RPMI8226 (cell line): ENCODE measurements around the gene ABTB2.

ENCODE experiments used
- DNase-seq: peaks from one replicate; pipeline ENCODE4 v3.0.0-alpha.2; 2015

The ABTB2 gene

DNA sequence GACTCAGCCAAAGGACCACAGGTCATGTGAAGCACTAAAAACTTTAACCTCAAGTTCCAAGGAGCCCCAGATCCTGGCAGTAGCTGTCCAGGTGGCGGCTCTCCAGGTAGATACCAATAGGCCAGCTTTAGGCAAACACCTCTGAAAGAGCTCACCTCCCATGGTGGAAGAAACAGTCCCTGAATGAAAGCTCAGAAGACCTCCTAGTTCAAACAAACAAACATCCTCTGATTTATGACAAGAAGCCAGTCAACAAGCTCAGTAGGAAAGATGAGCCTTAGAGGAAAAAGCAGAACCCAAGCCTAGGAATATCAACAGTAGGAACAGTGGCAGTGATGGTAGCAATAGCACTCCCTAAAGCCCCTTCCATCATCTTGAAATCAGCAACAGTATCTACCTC, 17.2 kb downstream of the ABTB2 start:
- DNase-seq, result no peak

DNA sequence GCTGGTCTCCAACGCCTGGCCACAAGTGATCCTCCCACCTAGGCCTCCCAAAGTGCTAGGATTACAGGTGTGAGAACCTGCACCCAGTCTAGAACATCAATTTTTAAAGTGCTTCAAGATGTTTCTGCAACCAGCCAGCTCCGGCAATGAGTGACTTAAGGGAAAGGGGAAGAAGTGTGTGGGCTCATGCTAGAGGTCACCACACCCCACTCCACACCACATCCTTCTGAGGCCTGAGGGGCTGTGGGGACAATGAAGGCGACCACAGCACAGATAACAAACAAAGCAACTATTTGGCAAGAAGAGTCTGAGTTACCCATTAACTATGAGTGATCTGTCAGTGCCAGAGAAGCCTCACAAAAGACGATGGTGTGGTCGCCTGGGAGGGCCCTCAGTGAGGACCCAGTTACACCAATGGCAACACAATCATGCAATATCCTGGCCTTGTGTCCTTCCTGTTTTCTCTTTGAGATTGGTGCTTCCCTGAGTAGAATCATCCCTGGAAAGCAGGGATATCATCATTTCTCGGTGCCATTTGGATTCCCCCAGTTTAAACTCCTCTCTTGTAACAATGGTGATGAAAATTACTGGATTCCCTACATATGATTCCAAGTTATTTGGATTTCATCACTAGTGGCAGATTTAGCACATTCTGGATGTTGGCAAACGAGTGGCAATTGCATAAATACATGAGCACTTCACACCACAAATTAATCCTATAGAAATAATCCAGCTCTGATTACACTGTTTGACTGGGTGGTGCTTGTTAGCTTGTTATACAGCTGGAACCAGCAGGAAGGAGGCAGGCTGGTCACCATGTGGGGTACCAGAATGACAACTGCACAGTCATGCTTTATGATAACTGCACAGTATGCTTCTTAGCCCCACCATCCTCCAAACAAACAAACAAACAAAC, 18.4 kb downstream of the ABTB2 start:
- DNase-seq, result no peak

DNA sequence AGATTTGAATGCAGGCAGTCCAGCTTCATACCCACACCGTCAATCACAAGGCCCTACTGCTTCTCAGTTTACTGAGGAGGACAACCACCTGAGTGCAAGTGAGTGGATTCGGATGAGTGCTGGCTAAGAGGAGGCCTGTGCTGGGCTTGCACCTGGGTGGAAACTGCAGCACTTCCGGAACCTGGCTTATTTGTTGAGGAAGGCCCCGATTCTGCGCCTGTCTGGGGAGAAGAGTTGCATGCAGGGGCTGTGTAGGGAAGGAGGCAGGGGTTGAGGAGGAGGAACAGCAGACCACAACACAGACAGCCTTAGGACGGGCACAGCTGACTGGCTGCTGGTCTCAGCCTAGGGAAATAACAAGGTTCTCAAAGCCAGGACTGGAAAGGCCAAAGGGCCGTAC, 20.8 kb downstream of the ABTB2 start:
- no peak for DNase-seq

DNA sequence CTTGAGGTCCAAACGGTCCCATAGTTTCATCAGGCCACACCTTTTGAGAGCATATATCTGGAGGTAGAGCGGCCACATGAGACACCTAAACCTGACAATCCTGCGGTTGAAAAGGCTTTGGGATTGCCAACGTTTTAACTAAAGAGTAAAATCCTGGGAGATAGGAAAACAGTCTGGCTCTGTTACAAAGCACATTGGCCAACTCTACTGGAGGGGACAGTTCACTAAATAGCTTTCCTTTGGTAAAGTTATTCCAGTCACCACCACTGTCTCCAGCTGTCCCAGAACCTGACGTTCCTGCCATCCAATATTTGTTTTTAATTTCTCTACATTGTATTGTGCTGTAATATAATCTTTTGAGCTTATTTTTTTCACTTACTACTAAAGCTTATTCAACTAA, 22.0 kb downstream of the ABTB2 start:
- no peak for DNase-seq

DNA sequence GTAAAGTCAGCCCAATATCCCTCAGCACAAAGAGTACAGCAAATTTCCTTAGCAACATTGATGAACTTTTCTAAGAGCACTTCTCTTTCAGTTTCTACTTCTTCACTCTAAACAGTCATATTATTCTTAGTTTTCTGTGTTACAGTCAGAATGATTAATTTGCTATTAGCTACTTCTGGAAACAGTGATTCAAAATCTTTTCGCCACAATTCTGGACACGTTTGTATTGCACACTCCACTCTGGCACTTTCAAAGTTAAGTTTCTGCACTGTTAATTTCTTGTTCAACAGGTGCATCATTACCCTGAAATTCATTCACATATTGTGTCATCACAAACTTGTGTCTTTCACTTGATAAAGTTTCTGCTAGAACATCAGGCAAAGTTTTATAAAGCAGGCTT, 22.5 kb downstream of the ABTB2 start:
- no peak for DNase-seq

DNA sequence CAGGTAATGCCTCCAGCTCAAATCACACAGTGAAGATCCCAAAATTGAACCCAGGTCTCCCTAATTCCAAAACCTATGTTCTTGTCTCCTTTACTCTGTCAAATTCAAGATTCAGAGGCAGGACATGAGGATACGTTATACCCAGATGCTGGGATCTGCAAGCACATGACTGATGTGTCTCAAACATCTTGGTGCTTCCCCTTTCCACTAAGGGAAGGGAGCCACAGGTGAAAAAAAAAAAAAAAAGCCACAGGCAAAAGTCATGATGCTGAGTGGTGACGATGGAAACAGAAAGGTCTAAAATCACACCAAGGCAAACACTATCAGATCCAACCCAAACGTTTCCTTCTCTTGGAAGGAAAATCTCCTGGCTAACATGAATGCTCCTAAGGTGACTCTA, 24.0 kb downstream of the ABTB2 start:
- no peak for DNase-seq

DNA sequence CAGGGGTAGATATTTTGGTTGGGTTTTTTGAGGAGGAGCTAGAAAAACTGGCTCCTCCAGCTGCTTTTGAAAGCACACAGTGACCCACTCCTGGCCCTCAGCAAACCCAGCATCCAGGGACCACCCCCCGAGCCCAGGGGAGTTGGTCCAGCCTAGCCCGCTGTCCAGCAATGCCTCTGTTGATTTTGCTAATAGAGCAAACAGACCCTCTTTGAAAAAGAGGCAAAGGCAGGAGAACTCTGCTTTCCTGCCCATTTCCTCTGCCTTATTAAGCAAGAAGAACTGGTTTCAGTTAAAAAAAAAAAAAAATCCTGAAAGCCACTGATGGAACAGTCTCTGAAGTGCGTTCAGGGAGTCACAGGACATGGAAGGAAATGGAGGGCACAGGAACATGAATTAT, 25.3 kb downstream of the ABTB2 start:
- no peak for DNase-seq

DNA sequence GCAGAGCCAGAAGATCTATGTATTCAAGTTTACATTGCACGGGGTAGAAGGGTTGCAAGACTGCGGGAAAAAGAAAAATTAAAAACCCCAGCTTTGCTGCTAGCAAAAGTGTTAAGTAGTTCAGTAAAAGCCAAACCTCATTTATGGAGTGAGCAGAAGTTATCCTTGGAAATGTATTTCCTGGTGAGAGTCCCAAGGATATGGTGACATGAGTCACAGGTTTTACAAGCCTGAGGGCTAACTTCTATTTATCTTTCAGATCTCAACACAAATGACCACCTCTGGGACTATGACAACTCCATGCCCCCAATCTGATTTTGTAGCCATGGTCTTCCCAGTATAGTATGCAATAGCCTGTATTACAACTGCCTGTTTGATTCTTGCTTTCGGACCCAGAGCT, 26.1 kb downstream of the ABTB2 start:
- DNase-seq, result no peak

DNA sequence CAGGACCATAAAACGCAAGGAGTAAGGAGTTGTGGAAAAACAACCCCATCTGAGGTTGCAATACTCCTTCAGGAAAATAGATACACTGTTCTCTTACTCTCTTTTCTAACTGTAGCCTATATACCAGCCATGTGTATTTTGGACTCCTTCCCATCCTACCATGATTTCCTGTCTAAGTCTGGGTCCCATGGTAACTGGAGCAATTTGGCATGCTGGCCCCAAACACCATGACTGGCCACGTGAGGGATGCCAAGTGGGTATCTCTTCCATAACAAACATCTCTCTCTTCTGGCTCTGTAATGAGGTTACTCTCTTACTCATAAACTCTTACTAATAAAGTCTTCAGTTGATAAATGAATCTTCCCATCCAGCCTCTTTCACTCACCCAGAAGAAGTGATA, 26.5 kb downstream of the ABTB2 start:
- no peak for DNase-seq

DNA sequence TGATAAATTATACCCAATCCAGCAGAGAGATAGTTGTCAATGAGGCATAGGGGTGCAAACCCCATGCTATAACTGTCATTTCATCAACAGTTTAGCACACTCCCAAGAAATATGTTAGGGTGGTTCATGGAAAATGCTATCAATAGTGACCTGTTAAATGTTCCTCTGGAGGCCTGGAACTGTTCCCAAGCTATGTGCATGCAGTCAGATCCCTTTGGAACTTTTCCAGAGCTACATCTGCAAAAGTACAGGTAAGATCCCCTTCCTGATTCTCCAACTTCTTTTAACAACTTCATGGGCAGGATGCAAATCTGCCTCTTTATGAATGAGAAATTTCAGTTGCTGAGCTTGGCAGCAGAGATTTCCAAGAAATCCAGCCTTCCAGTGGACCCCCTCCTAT, 27.2 kb downstream of the ABTB2 start:
- DNase-seq, result no peak

DNA sequence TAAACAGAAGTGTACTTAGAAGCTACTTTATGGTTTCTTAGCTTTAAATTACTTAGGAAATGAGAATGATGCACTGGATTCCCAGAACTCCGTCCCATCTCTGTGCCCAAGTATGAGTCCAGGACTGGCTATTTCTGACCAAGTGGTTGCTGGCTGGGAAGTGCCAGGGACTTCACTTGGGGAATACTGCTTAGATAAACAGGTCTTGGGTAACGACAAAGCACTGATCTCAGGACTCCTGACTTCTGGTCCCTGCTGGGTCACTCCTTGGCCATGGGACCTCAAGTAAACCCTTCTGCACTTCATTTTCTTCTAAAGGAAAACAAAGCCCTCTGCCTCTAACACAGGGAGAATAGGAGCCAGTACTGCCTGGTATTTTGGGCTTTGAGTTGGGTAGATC, 27.9 kb downstream of the ABTB2 start:
- DNase-seq, result no peak

DNA sequence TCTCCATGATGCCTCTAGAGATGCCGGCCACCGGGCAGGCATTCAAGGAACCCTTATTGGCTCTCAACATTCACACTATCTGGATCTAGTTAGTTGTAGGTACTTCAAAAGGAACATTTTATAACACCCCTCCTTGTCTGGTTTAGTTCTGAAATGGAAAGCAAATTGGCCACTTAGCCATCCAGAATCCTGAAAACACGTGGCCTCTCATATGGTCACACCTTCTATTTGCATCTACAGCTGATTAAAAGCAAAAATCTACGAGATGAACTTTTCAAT, 29.2 kb downstream of the ABTB2 start:
- no peak for DNase-seq

DNA sequence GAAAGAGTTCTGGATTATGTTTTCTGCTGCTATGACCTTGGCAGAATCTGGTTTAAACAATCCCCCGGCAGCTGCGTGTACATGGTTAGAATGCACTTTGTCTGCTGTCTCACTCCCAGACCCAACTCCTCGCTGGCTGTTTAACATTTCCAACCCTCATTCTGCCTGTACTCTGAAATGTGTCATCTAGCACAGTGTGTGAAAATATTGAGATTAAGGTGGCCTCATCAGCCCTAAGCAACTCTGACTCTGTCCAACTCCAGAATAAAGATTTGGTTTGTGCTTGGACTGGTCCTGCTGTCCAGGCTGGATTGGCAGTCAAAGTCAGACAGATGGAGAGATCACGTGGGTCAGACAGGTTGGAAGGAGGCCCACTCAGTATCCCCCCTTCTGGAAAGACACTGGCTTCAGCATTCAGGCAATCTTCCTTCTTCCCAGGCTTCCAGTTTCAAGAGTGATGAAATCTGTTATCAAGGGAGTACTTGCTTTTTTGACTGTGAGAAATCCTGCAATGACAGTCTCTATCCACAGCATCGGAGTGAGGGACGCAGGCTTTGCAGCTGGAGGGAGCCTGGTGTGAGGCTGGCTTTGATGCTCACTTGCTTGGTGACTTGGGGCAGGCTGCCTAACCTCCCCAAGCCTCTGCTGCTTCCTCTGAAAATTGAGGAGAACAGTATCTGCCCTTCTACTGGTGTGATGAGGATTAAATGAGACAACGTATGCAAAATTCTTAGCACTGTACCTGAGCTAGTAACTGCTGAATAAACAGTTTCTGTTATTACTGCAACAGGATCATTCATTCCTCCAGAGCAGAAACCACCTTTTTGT, 29.8 kb downstream of the ABTB2 start:
- DNase-seq, result no peak

DNA sequence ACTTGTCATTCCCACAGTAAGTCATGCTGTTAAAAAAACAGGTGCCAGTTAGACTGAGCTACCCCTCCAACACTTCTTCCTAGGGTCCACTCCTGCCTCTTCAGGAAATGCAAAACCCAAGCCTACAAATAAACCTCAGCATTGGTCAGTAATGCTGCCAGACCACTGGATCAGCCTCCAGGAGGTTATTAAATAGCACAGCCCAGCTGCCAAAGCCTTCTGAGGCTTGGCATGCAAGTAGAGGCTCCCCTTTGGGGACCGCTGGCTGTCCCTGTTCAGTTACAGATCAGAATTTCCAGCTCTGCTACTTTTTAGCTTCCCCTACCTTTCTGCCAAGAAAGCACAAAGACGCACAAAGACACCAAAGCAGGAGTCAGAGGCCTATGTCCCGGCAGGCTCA, 33.3 kb downstream of the ABTB2 start:
- DNase-seq, result no peak

DNA sequence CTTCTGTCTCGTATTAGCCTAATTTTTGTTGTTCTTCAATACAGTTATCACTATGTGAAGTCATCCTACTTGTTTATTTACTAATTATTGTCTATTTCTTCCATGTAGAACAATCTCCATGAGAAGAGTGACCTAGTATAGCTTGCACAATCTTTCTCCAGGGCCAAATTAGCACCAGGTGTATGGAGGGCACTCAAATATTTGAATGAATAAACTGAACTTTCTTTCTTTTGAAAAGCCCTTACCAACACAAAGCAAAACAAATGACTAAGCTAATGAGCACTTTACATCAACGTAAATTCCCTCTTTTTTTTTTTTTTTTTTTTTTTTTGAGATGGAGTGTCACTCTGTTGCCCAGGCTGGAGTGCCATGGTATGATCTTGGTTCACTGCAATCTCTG, 34.2 kb downstream of the ABTB2 start:
- DNase-seq, result no peak

DNA sequence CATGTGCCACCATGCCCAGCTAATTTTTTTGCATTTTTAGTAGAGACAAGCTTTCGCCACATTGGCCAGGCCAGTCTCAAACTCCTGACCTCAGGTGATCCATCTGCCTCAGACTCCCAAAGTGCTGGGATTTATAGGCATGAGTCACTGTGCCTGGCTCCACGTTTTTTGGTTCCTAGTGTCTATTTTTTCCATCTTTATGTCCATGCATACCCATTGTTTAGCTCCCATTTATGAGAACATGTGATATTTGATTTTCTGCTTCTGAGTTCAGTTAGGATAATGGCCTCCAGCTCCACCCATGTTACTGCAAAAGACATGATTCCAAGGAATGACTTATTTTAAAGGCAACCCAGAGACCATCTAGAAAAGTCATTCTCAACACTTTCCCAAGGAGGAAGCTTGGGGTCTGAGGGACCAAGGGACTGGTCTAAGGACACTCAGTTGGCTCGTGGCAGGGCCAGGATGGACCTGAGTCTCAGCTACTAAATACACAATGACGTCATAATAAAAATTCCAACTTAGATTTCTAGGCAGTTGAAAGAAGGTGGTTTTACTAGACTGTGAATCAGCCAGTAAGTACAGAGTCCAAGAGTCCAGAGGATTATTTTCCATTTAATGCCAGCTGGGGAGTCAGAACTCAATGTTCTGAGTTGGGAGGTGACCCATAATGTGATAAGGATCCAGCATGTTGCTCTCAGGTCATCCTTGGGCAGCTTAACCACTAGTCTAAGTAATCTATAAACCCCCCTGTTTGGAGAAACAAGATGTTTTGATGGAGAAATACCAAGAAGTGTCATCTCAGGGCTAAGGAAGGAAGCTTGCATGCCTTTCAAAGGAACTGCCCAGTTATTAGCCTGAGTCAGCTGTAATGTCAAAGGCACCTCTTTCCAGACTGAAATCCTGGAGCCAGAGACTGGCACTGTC, 39.4 kb downstream of the ABTB2 start:
- DNase-seq, result no peak

DNA sequence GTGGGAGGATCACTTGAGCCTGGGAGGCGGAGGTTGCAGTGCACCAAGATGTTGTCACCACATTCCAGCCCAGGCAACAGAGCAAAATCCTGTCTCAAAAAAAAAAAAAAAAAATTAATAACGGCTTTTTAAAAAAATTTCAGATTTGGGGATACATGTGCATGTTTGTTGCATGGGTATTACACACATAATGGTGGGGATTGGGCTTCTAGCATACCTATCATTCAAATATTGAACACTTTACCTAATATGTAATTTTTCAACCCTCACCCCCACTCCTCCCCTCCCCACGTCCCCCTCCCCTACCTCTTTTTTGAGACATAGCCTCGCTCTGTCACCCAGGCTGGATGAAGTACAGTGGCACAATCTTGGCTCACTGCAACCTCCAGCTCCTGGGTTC, 40.1 kb downstream of the ABTB2 start:
- DNase-seq, result no peak

DNA sequence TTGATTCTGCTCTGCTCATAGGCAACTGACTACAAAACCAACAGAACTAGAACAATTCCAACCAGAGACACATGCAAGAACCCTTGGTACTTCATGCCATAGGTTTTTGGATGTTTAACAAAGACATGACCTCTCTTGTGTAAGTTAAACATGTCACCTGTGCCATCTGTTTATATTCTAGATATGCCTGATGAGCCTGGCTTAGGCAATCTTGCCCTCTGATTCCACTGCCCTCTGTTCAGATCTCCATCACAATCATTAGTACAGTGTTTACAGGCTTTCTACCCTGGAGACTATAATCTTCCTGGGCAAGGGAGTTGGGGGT, 40.8 kb downstream of the ABTB2 start:
- no peak for DNase-seq

DNA sequence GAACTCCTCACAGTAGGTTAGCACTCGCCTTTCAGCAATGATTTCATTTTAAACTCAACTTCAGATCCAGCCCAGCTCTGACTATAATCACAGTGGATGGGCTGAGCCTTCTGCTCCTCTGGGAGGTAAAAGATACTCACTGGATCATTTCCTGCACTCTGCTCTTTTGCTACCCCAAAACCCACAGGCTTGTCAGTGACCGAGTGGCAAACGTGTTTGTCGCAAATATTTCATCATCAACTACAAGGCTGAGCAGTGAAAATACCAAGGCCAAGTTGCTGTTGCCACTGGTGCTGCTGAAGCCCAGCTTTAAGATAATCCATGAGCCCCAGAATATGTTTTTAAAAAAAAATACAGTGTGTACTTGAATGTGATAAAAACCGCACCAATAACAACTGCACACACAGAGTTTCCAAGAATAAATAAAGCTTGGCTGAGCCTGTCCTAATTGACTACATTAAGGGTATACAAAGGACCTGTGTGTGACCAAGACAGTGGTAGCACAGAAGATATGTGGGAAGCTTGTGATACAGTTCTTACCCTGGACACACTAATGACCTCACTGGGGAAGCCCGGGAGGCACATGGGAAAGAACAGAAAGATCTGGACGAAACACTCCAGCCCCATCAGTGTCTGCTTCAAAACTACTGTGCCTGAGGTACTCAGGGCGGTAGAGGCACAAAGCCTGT, 41.3 kb downstream of the ABTB2 start:
- no peak for DNase-seq

DNA sequence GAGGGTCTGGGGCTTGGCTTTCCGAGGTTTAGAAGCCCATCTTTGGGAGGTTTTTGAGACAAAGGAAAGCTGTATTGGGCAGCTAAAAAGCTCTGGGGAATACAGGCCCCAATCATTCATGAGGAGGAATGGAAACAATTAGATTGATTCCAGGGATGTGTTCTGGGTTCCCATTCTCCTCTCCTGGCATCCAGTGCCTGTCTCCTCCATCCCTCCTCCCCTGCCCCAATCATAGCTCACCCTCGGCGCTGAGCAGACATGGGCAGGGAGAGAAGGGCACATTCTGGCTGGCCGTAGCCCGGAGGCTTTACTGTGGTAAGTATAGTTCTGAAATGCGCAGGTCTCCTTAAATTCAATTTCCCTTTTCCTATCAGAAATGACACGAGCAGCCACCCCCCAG, 42.4 kb downstream of the ABTB2 start:
- DNase-seq, result no peak

DNA sequence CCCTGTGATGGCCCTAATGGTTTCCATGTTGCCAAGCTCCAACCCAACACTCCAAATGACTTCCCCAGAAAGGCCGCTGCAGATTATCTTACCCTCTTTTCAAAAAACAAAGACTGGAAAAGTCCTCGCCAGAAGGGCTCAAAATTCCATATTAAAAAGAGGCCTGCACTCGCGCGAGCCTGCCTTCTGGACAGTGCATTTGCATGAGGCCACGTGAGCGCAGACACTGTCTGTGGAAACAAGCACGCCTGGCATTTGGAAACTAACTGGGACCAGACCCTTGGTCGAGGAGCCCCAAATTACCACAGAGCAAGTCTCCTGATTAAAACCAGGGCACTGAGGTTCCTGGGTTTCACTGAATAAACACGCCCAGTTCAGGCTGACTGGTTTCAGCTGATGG, 42.9 kb downstream of the ABTB2 start:
- no peak for DNase-seq

DNA sequence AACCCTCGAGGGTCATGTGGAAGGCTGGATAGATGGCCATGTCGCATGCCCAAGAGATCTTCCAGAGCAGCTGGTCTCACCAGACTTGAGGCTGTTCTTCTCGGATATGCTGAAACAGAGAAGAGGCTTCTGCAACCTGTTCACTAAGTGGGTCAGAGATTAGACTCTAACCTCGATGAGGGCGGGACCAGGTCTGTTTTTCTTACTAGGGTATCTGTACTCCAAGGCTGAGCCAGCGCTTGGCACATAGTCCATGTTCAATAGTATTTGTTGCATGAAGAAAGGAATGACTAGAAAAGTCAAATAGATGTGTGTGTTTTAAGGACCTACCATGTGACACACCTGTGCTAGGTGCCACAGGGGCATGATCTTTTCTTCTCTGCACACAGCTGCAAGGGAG, 43.6 kb downstream of the ABTB2 start:
- no peak for DNase-seq

DNA sequence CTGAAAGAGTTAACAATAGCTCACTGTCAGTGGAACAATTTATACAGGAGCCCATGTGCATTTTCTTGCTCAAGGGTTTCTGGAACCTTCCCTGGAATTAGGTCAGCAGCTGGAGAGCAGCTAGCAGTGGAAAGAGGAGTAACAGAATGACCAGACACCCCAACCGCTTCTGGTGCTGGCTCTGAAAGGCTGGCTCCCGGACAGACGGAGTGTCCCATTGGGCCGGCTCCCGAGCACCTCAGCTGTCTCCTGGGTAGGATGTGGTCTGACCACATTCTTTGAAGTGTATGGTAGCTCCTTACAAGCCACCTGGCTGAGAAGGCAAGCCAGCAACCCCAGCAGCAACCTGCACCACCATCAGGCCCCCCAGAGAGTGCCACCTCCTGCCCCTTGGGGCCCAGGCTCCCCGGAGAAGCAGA, 44.7 kb downstream of the ABTB2 start:
- no peak for DNase-seq
